LHCN-M2 (cell line): Measurements from ENCODE around the gene MAN2A2. TPM values are rescaled to one million over a fixed set of nuclear protein-coding genes. Genes with fewer than 3 reads are reported as not detected.
"Not testable (repeated sequence)": the region's sequence is repeated elsewhere in the genome, so short reads cannot be mapped to it uniquely, and the experiment has no call there.

ENCODE experiments used
- DNase-seq: peaks from one replicate; pipeline ENCODE4 v3.0.0-alpha.2; 2012; ENCODE audit warnings: low read depth
- total RNA-seq: library from RNA; depleted of rRNA; stranded (reverse); fragments of >200 nt; gene quantifications from 2 replicates; pipeline ENCODE4 v1.2.3, GENCODE V29; 2014

MAN2A2 gene
- total RNA-seq, 1 experiment from 2014 or later: 6.6 TPM

- DNase-seq: no peak
Measured at GRCh38 chr15:90883976-90884718, 19.0 kb upstream of the MAN2A2 start, which contains the start of gene FES. TSS of gene FES (plus strand) at chr15:90884504. CDS start at chr15:90885046, 542 bp downstream.

- no peak for DNase-seq
Measured at GRCh38 chr15:90884719-90885431, 18.2 kb upstream of the MAN2A2 start.

GRCh38 chr15:90885432-90886290 lies 17.4 kb upstream of the MAN2A2 start:
- no peak for DNase-seq

- no peak for DNase-seq
Measured at GRCh38 chr15:90886291-90886614, 16.8 kb upstream of the MAN2A2 start.

GRCh38 chr15:90887037-90887481 lies 16.0 kb upstream of the MAN2A2 start:
- no peak for DNase-seq

- DNase-seq: no peak
Measured at GRCh38 chr15:90889313-90889730, 13.8 kb upstream of the MAN2A2 start.

- no peak for DNase-seq
Measured at GRCh38 chr15:90889736-90890456, 13.2 kb upstream of the MAN2A2 start.

GRCh38 chr15:90890839-90891238 lies 12.3 kb upstream of the MAN2A2 start:
- DNase-seq: no peak

- no peak for DNase-seq
Measured at GRCh38 chr15:90891346-90891949, 11.7 kb upstream of the MAN2A2 start.

- no peak for DNase-seq
Measured at GRCh38 chr15:90892023-90892422, 11.1 kb upstream of the MAN2A2 start.

- DNase-seq: no peak
Measured at GRCh38 chr15:90892498-90893174, 10.5 kb upstream of the MAN2A2 start.

GRCh38 chr15:90893175-90894090 lies 9.7 kb upstream of the MAN2A2 start:
- DNase-seq: no peak

GRCh38 chr15:90895571-90896117 lies 7.5 kb upstream of the MAN2A2 start:
- peak; percentile 31 for DNase-seq

GRCh38 chr15:90897131-90897655 lies 5.9 kb upstream of the MAN2A2 start:
- DNase-seq: not testable (repeated sequence)

- no peak for DNase-seq
Measured at GRCh38 chr15:90901175-90902039, 1.7 kb upstream of the MAN2A2 start.

GRCh38 chr15:90902040-90902839 lies 862 bp upstream of the MAN2A2 start:
- peak; percentile 66 for DNase-seq
